ENCODE results near the gene MAP3K2.

The MAP3K2 gene

DNA sequence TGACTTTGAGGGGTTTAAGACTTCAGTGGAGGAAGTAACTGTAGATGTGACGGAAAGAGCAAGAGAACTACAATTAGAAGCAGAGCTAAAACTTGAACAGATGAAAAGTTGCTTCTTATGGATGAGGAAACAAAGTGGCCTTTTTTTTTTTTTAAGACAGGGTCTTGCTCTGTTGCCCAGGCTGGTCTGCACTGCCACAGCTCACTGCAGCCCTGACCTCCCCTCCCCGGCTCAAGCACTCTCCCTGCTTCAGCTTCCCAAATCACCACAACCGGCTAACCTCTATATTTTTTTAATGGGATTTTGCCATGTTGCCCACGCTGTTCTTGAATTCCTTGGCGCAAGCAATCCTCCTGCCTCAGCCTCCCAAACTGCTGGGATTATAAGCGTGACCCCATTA lies 3.2 kb downstream of the MAP3K2 start:
- TF ChIP-seq, protein P1, sequence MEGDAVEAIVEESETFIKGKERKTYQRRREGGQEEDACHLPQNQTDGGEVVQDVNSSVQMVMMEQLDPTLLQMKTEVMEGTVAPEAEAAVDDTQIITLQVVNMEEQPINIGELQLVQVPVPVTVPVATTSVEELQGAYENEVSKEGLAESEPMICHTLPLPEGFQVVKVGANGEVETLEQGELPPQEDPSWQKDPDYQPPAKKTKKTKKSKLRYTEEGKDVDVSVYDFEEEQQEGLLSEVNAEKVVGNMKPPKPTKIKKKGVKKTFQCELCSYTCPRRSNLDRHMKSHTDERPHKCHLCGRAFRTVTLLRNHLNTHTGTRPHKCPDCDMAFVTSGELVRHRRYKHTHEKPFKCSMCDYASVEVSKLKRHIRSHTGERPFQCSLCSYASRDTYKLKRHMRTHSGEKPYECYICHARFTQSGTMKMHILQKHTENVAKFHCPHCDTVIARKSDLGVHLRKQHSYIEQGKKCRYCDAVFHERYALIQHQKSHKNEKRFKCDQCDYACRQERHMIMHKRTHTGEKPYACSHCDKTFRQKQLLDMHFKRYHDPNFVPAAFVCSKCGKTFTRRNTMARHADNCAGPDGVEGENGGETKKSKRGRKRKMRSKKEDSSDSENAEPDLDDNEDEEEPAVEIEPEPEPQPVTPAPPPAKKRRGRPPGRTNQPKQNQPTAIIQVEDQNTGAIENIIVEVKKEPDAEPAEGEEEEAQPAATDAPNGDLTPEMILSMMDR (IDR thresholded peaks at IDR 0.05; ENCODE audit: low read depth, low read length): no peak
- no peak for DNase-seq (ENCODE audit: extremely low read depth, low read depth)

DNA sequence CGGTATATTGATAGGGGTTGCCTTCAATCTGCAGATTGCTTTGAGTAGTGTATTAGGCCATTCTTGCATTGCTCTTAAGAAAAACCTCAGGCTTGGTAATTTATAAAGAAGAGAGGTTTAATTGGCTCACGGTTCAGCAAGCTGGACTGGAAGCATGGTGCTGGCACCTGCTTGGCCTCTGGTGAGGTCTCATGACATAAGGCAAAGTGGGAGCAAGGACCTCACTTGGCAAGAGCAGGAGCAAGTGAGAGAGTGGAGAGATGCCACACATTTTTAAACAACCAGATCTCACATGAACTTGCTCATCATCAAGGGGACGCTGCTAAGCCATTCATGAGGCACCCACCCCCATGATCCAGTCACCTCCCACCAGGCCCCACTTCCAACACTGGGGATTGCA lies 4.9 kb downstream of the MAP3K2 start:
- DNase-seq (ENCODE audit: extremely low read depth, low read depth): no peak
- TF ChIP-seq, protein P1 (IDR thresholded peaks at IDR 0.05; ENCODE audit: low read depth, low read length): no peak

DNA sequence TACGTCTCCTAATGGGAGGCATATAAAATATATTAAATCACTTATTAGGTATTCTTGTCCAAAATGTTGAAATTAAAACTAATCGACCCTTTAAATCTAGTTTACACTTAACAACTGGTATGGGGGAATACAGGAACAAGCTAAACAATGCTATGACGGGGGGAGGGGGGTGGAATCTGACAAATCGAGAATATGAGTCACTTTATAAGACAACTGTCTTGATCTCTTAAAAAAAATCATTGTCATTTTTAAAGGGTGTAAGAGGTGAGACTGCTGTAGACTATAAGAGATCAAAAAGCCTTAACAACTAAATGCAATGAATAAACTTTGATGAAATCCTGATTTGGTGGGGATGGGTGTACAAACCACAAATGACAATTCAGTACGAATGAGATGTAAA lies 6.0 kb downstream of the MAP3K2 start:
- TF ChIP-seq, protein P1 (IDR thresholded peaks at IDR 0.05; ENCODE audit: low read depth, low read length): no peak

DNA sequence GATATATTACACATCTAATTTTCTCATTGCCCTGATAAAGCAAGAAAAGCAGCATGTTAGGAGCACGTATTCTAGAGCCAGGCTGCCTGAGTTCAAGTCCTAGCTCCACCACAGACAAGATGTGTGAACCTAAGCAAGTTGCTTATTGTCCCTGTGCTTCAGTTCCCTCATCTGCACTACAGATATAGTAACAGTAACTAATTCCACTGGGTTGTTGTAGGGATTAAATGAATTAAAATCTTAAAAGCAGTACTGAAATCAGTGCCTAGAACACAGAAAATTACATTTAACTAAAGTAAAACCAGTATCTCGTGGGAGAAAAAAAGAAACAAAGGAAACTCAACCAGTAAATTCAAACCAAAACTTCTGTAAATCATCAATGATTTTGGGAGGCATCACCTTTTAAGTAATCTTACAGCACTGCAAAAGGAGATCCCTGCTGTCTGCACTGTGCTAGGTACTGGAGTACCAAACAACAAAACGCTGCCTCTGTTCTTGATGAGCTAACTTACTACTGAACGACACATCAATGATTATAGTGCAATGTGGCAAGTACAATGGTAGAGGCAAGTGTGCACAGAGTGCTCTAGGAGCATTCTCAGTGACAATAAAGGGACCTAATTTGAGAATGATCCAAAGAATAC lies 7.9 kb downstream of the MAP3K2 start:
- DNase-seq (ENCODE audit: extremely low read depth, low read depth): no peak
- TF ChIP-seq, protein P1 (IDR thresholded peaks at IDR 0.05; ENCODE audit: low read depth, low read length): no peak

More for the DNA sequence above, 6.0 kb downstream of the MAP3K2 start:
- DNase-seq (ENCODE audit: extremely low read depth, low read depth): no peak

DNA sequence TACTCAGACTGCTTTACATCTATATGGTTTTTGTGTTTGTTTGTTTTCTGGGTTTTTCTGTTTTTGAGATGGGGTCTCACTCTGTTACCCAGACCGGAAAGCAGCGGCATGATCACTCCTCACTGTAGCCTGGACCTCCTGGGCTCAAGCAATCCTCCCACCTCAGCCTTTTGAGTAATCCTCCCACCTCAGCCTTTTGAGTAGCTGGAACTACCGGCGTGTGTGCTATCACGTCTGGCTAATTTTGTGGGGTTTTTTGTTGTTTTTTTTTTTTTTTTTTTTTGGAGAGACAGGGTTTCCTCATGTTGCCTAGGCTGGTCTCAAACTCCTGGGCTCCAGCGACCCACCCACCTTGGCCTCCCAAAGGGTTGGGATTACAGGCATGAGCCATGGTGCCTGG lies 9.1 kb downstream of the MAP3K2 start:
- no peak for DNase-seq (ENCODE audit: extremely low read depth, low read depth)
- TF ChIP-seq, protein P1 (IDR thresholded peaks at IDR 0.05; ENCODE audit: low read depth, low read length): no peak

DNA sequence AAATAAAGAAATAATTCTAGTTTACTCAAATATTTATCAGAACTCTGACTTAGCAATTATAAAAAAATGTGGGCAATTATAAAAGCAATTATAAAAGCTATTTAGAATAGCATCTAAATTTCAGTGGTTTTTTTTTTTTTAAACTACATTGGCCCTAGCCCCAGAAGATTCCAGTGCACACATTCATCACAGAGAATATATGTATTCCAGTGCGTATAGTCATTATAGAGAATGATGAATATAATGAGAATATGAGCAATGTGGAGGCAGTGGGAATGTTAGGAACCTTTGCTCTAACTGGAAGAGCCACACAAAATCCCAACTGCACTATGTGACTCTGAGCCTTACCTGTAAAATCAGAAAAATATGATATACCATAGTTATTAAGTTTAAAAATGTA lies 10.5 kb downstream of the MAP3K2 start:
- TF ChIP-seq, protein P1 (IDR thresholded peaks at IDR 0.05; ENCODE audit: low read depth, low read length): no peak
- no peak for DNase-seq (ENCODE audit: extremely low read depth, low read depth)

DNA sequence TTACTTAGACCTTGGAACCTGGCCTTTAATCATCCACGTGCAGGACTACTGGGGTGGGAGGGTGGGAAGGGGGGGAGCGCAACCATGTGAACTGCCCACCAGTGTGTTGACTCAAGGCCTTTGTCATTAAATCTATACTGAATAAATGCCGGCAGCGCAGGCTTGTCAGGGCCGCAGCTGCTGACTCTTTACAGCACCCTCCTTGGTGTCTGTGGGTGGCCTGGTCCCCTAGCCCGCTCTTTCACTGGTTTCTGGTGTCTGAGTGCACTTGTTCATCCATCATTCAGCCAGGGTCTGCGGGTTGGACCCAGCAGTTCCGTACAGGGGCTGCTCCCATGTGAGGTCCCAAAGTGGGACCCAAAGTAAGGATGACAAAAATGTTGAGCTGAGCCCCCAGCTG lies 11.5 kb downstream of the MAP3K2 start:
- TF ChIP-seq, protein P1 (IDR thresholded peaks at IDR 0.05; ENCODE audit: low read depth, low read length): no peak
- DNase-seq (ENCODE audit: extremely low read depth, low read depth): no peak
